A673 (cell line): ENCODE measurements around the gene TOP2A. TPM values are rescaled to one million over a fixed set of nuclear protein-coding genes. Genes with fewer than 3 reads are reported as not detected.

ENCODE experiments used
- BruUV-seq: library from RNA; stranded (reverse); fragments of 400-500 nt; replicated peaks from 2 replicates; lab custom pipeline; 2021; lab: Mats Ljungman, UMichigan
- CTCF ChIA-PET: fragments of 300-600 bp; sonication (Branson Sonifier 250); formaldehyde crosslinking; loops from one replicate; lab custom pipeline; 2022; ENCODE audit warnings: antibody characterized with exemption; lab: Charles Lee
- POLR2A ChIA-PET: fragments of 300-600 bp; sonication (Branson Sonifier 250); formaldehyde crosslinking; loops from one replicate; lab custom pipeline; 2022; ENCODE audit warnings: antibody characterized with exemption; ENCODE audit not compliant: low non-redundant PET; lab: Charles Lee
- DNase-seq: peaks from one replicate; pipeline ENCODE4 v3.0.0-alpha.2; 2015; ENCODE audit warnings: low spot score
- H3K27ac ChIP-seq: fragments of 200-600 bp; sonication (generic); 2 replicates; pipeline ENCODE4 v1.5.1; 2016; ENCODE audit warnings: mixed run types, low read depth, mild to moderate bottlenecking, mixed read lengths, antibody characterized with exemption, low read length; ENCODE audit not compliant: poor library complexity, severe bottlenecking
- H3K27me3 ChIP-seq: fragments of 200-600 bp; sonication (generic); replicated peaks from 2 replicates; pipeline ENCODE4 v1.6.1; 2017; ENCODE audit warnings: mixed run types, low read depth, mild to moderate bottlenecking, mixed read lengths, antibody characterized with exemption, low read length; ENCODE audit not compliant: insufficient read depth, poor library complexity
- H3K36me3 ChIP-seq: fragments of 200-600 bp; sonication (generic); 2 replicates; pipeline ENCODE4 v1.6.1; 2016; ENCODE audit warnings: mixed run types, mild to moderate bottlenecking, mixed read lengths, antibody characterized with exemption, low read length; ENCODE audit not compliant: insufficient read depth, poor library complexity, severe bottlenecking
- H3K4me1 ChIP-seq: fragments of 200-600 bp; sonication (generic); 2 replicates; pipeline ENCODE4 v1.6.1; 2017; ENCODE audit warnings: mixed run types, mild to moderate bottlenecking, mixed read lengths, antibody characterized with exemption, low read length; ENCODE audit not compliant: insufficient read depth, poor library complexity, severe bottlenecking
- H3K4me3 ChIP-seq: fragments of 200-600 bp; sonication (generic); 2 replicates; pipeline ENCODE4 v1.5.1; 2016; ENCODE audit warnings: low read depth, mixed run types, mild to moderate bottlenecking, mixed read lengths, low read length; ENCODE audit not compliant: poor library complexity, severe bottlenecking
- H3K9me3 ChIP-seq: fragments of 200-600 bp; sonication (generic); 2 replicates; pipeline ENCODE4 v1.6.1; 2016; ENCODE audit warnings: mixed run types, low read depth, mild to moderate bottlenecking, mixed read lengths, antibody characterized with exemption, low read length; ENCODE audit not compliant: poor library complexity, severe bottlenecking
- CTCF ChIP-seq: fragments of 300-800, 200-600 bp; sonication (generic); conservative IDR thresholded peaks from 2 replicates; pipeline ENCODE4 v1.5.1; 2017; ENCODE audit warnings: low read depth, mild to moderate bottlenecking, antibody characterized with exemption, low read length, moderate library complexity, mixed read lengths
- EZH2 ChIP-seq: fragments of 200-600 bp; sonication (generic); IDR thresholded peaks from 2 replicates; pipeline ENCODE4 v1.6.1; 2017; ENCODE audit warnings: borderline replicate concordance, low read depth, mild to moderate bottlenecking, mixed read lengths, antibody characterized with exemption, low read length; ENCODE audit not compliant: poor library complexity, severe bottlenecking
- intact Hi-C: fragments of 100-400 bp; cut with micrococcal nuclease; formaldehyde crosslinking; loops from one replicate; pipeline ENCODE4 v1.10.0; 2022; ENCODE audit not compliant: unreplicated experiment
- total RNA-seq: library from RNA; stranded (reverse); gene quantifications from 2 replicates; pipeline ENCODE4 v1.2.3, GENCODE V29; 2021

The TOP2A gene
- total RNA-seq, 1 experiment from 2014 or later: 188 TPM

- ChIA-PET POLR2A (no interaction called here), CTCF (no interaction called here)
- BruUV-seq: no TSS peak
- intact Hi-C loops: no loop called here
- Histone ChIP-seq H3K27ac (peak overlapping the region; percentile 79), H3K4me3 (peak overlapping the region; percentile 63), H3K27me3 (no peaks in the 10 kb centered on the region), H3K36me3 (no peaks in the 10 kb centered on the region), H3K9me3 (no peaks in the 10 kb centered on the region), H3K4me1 (peaks cover 23% of the 10 kb centered on the region)
- no peak for DNase-seq
- TF ChIP-seq EZH2 (no peak), CTCF (no peak)
Observed at GRCh38 chr17:40340880-40341807, 76.6 kb downstream of the TOP2A start.

GRCh38 chr17:40340327-40340726 lies 77.4 kb downstream of the TOP2A start:
- DNase-seq: no peak
- no peak overlapping the region for H3K4me3 ChIP-seq
- no TSS peak for BruUV-seq
- intact Hi-C loops: no loop called here
- no peak overlapping the region for H3K27ac ChIP-seq
- H3K9me3 ChIP-seq: no peaks in the 10 kb centered on the region
- no peak for TF ChIP-seq EZH2
- no peak for TF ChIP-seq CTCF
- peaks cover 15% of the 10 kb centered on the region for H3K4me1 ChIP-seq
- POLR2A ChIA-PET: no interaction called here
- CTCF ChIA-PET: no interaction called here
- no peaks in the 10 kb centered on the region for H3K27me3 ChIP-seq
- no peaks in the 10 kb centered on the region for H3K36me3 ChIP-seq

- Histone ChIP-seq H3K27ac (no peak overlapping the region), H3K9me3 (no peaks in the 10 kb centered on the region), H3K4me3 (no peak overlapping the region), H3K27me3 (no peaks in the 10 kb centered on the region), H3K4me1 (peaks cover 7% of the 10 kb centered on the region), H3K36me3 (no peaks in the 10 kb centered on the region)
- ChIA-PET CTCF (no interaction called here), POLR2A (no interaction called here)
- no TSS peak for BruUV-seq
- TF ChIP-seq CTCF (no peak), EZH2 (no peak)
- no peak for DNase-seq
- intact Hi-C loops: no loop called here
Observed at GRCh38 chr17:40338941-40339649, 78.6 kb downstream of the TOP2A start.

Other genes starting within 250 kb of the TOP2A start
- 11.4 and 11.9 TPM in 2 replicates for gene RAPGEFL1, start 240.4 kb downstream of the TOP2A start, total RNA-seq
- gene WIPF2, start 198.6 kb downstream of the TOP2A start, total RNA-seq: 16.3 and 17.2 TPM in 2 replicates
- 82.6 and 85.7 TPM in 2 replicates for gene CDC6, start 130.0 kb downstream of the TOP2A start, total RNA-seq
- 25.4 and 30.3 TPM in 2 replicates for gene RARA, start 108.7 kb downstream of the TOP2A start, total RNA-seq
- not detected in 2 replicates for gene GJD3, start 53.2 kb downstream of the TOP2A start, total RNA-seq
- 4.8 and 6.5 TPM in 2 replicates for gene IGFBP4, start 25.6 kb upstream of the TOP2A start, total RNA-seq
- gene TNS4, start 83.7 kb upstream of the TOP2A start, total RNA-seq: not detected in 2 replicates
- gene CCR7, start 147.6 kb upstream of the TOP2A start, total RNA-seq: 0.30 and 0.55 TPM in 2 replicates
- gene SMARCE1, start 229.9 kb upstream of the TOP2A start, total RNA-seq: 91.4 and 108 TPM in 2 replicates
- gene KRT222, start 247.3 kb upstream of the TOP2A start, total RNA-seq: not detected in 2 replicates